HEK293 (cell line): ENCODE data around the gene PKHD1.

Experiments used
- BCL11A ChIP-seq: fragments of 450-650 bp; formaldehyde crosslinking; IDR thresholded peaks from 2 replicates; pipeline ENCODE4 v1.5.1; 2016; ENCODE audit warnings: low read depth, missing biosample characterization, missing genetic modification characterization
- HOXA7 ChIP-seq: sonication (generic); formaldehyde crosslinking; IDR thresholded peaks from 2 replicates; pipeline ENCODE4 v1.8.1; 2022; ENCODE audit warnings: missing genetic modification reagents, borderline replicate concordance
- INSM2 ChIP-seq: fragments of 450-650 bp; formaldehyde crosslinking; IDR thresholded peaks from 2 replicates; pipeline ENCODE4 v1.5.1; 2016; ENCODE audit warnings: missing biosample characterization, missing genetic modification characterization
- REST ChIP-seq: fragments of 450-650 bp; formaldehyde crosslinking; IDR thresholded peaks from 2 replicates; pipeline ENCODE4 v1.5.1; 2016; ENCODE audit warnings: missing biosample characterization, missing genetic modification characterization
- ZFP37 ChIP-seq: fragments of 450-650 bp; formaldehyde crosslinking; IDR thresholded peaks from 2 replicates; pipeline ENCODE4 v1.5.1; 2016; ENCODE audit warnings: missing biosample characterization, missing genetic modification characterization
- ZNF274 ChIP-seq, 2 experiments: fragments of 200-500 bp in 1 of 2; fragments of 450-650 bp in 1 of 2; sonication (Bioruptor generic) in 1 of 2; formaldehyde crosslinking in 1 of 2; IDR thresholded peaks; 2 replicates each; pipeline versions ENCODE4 v1.5.1 to v1.6.1; 2014 to 2016; ENCODE audit warnings: borderline replicate concordance in 1 of 2, inconsistent platforms in 1 of 2, low read length in 1 of 2, missing biosample characterization in 1 of 2, missing genetic modification characterization in 1 of 2
- ZNF416 ChIP-seq: fragments of 450-650 bp; formaldehyde crosslinking; IDR thresholded peaks from 2 replicates; pipeline ENCODE4 v1.5.1; 2016; ENCODE audit warnings: missing biosample characterization, missing genetic modification characterization
- ZNF580 ChIP-seq: fragments of 450-650 bp; formaldehyde crosslinking; IDR thresholded peaks from 2 replicates; pipeline ENCODE4 v1.5.1; 2016; ENCODE audit warnings: missing biosample characterization, missing genetic modification characterization
- TF ChIP-seq, protein P1 (sequence below): fragments of 450-650 bp; formaldehyde crosslinking; IDR thresholded peaks from 2 replicates; pipeline ENCODE4 v1.5.1; 2016; ENCODE audit warnings: missing biosample characterization, missing genetic modification characterization, low read depth
- TF ChIP-seq, protein P2 (sequence below): fragments of 450-650 bp; formaldehyde crosslinking; IDR thresholded peaks from 2 replicates; pipeline ENCODE4 v1.5.1; 2016; ENCODE audit warnings: missing biosample characterization, missing genetic modification characterization

- TF ChIP-seq, protein P1, sequence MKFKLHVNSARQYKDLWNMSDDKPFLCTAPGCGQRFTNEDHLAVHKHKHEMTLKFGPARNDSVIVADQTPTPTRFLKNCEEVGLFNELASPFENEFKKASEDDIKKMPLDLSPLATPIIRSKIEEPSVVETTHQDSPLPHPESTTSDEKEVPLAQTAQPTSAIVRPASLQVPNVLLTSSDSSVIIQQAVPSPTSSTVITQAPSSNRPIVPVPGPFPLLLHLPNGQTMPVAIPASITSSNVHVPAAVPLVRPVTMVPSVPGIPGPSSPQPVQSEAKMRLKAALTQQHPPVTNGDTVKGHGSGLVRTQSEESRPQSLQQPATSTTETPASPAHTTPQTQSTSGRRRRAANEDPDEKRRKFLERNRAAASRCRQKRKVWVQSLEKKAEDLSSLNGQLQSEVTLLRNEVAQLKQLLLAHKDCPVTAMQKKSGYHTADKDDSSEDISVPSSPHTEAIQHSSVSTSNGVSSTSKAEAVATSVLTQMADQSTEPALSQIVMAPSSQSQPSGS (tag by site-specific recombination), result no peak
- TF ChIP-seq ZNF416 (tag by site-specific recombination) (no peak), HOXA7 (CRISPR knock-in tag) (no peak), ZNF274 (IDR thresholded peaks at IDR 0.05; ENCODE audit: low read length) (no peak), ZNF274 (tag by site-specific recombination; IDR thresholded peaks at IDR 0.05; ENCODE audit: borderline replicate concordance) (no peak), INSM2 (tag by site-specific recombination) (no peak), BCL11A (tag by site-specific recombination) (no peak), ZFP37 (no peak), REST (tag by site-specific recombination) (no peak), ZNF580 (tag by site-specific recombination) (no peak)
- TF ChIP-seq, protein P2, sequence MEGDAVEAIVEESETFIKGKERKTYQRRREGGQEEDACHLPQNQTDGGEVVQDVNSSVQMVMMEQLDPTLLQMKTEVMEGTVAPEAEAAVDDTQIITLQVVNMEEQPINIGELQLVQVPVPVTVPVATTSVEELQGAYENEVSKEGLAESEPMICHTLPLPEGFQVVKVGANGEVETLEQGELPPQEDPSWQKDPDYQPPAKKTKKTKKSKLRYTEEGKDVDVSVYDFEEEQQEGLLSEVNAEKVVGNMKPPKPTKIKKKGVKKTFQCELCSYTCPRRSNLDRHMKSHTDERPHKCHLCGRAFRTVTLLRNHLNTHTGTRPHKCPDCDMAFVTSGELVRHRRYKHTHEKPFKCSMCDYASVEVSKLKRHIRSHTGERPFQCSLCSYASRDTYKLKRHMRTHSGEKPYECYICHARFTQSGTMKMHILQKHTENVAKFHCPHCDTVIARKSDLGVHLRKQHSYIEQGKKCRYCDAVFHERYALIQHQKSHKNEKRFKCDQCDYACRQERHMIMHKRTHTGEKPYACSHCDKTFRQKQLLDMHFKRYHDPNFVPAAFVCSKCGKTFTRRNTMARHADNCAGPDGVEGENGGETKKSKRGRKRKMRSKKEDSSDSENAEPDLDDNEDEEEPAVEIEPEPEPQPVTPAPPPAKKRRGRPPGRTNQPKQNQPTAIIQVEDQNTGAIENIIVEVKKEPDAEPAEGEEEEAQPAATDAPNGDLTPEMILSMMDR (tag by site-specific recombination), result no peak
Observed at GRCh38 chr6:51965222-51965801, 122.1 kb downstream of the PKHD1 start.
